Dendritic cell treated with granulocyte-macrophage colony-stimulating factor and Interleukin-4, amounts not matched to agents 40 ng/mL and 50 ng/mL, for 4 days (primary cell): ENCODE data around the gene KLK5.

ENCODE experiments used
- H3K27ac Mint-ChIP-seq: one replicate; pipeline ENCODE4 v1.8.0; 2022; ENCODE audit warnings: mild to moderate bottlenecking, mixed read lengths
- H3K27me3 Mint-ChIP-seq: one replicate; pipeline ENCODE4 v1.8.0; 2022; ENCODE audit warnings: mild to moderate bottlenecking, mixed read lengths
- H3K36me3 Mint-ChIP-seq: one replicate; pipeline ENCODE4 v1.8.0; 2022; ENCODE audit warnings: low read depth, mixed read lengths
- H3K4me1 Mint-ChIP-seq: one replicate; pipeline ENCODE4 v1.8.0; 2022; ENCODE audit warnings: low read depth, mixed read lengths
- H3K4me3 Mint-ChIP-seq: one replicate; pipeline ENCODE4 v1.8.0; 2022; ENCODE audit warnings: mild to moderate bottlenecking, moderate library complexity, mixed read lengths
- H3K9me3 Mint-ChIP-seq: one replicate; pipeline ENCODE4 v1.8.0; 2022; ENCODE audit warnings: mixed read lengths
- intact Hi-C: fragments of 100-400 bp; cut with micrococcal nuclease; formaldehyde crosslinking; loops from one replicate; pipeline ENCODE4 v1.15.0; 2022

Gene KLK5

GRCh38 chr19:50957587-50957986, 4.7 kb upstream of the KLK5 start:
- Mint-ChIP-seq H3K9me3 (peaks cover 22% of the 10 kb centered on the region), H3K4me1 (no peaks in the 10 kb centered on the region), H3K27ac (no peak overlapping the region), H3K36me3 (no peaks in the 10 kb centered on the region), H3K4me3 (no peak overlapping the region), H3K27me3 (peaks cover 14% of the 10 kb centered on the region)
- intact Hi-C loops: no loop called here

- H3K27ac Mint-ChIP-seq: no peak overlapping the region
- no peaks in the 10 kb centered on the region for H3K9me3 Mint-ChIP-seq
- H3K27me3 Mint-ChIP-seq: peaks cover 18% of the 10 kb centered on the region
- no peaks in the 10 kb centered on the region for H3K4me1 Mint-ChIP-seq
- intact Hi-C loops: no loop called here
- H3K4me3 Mint-ChIP-seq: no peak overlapping the region
- H3K36me3 Mint-ChIP-seq: no peaks in the 10 kb centered on the region
These were observed 3.0 kb downstream of the KLK5 start for GRCh38 chr19:50949861-50950260.

GRCh38 chr19:50947123-50947522, 5.7 kb downstream of the KLK5 start:
- H3K27ac Mint-ChIP-seq: no peak overlapping the region
- no peaks in the 10 kb centered on the region for H3K36me3 Mint-ChIP-seq
- H3K27me3 Mint-ChIP-seq: peaks cover 15% of the 10 kb centered on the region
- intact Hi-C loops: no loop called here
- no peaks in the 10 kb centered on the region for H3K4me1 Mint-ChIP-seq
- no peak overlapping the region for H3K4me3 Mint-ChIP-seq
- peaks cover 6% of the 10 kb centered on the region for H3K9me3 Mint-ChIP-seq

GRCh38 chr19:50944795-50945194, 8.0 kb downstream of the KLK5 start:
- intact Hi-C loops: no loop called here
- H3K36me3 Mint-ChIP-seq: no peaks in the 10 kb centered on the region
- H3K27me3 Mint-ChIP-seq: peaks cover 12% of the 10 kb centered on the region
- H3K9me3 Mint-ChIP-seq: peaks cover 17% of the 10 kb centered on the region
- H3K4me3 Mint-ChIP-seq: no peak overlapping the region
- H3K4me1 Mint-ChIP-seq: no peaks in the 10 kb centered on the region
- H3K27ac Mint-ChIP-seq: no peak overlapping the region

- Mint-ChIP-seq H3K4me1 (no peaks in the 10 kb centered on the region), H3K4me3 (no peak overlapping the region), H3K9me3 (peaks cover 18% of the 10 kb centered on the region), H3K27ac (no peak overlapping the region), H3K36me3 (no peaks in the 10 kb centered on the region), H3K27me3 (peaks cover 8% of the 10 kb centered on the region)
- intact Hi-C loops: no loop called here
These were observed 9.6 kb downstream of the KLK5 start for GRCh38 chr19:50943074-50943828.

- Mint-ChIP-seq H3K27me3 (peaks cover 11% of the 10 kb centered on the region), H3K27ac (no peak overlapping the region)
- intact Hi-C loops: no loop called here
These were observed 13.2 kb downstream of the KLK5 start for GRCh38 chr19:50939596-50939995.

GRCh38 chr19:50933640-50934039, 19.2 kb downstream of the KLK5 start:
- intact Hi-C loops: no loop called here
- H3K4me3 Mint-ChIP-seq: no peak overlapping the region
- no peak overlapping the region for H3K27ac Mint-ChIP-seq
- no peaks in the 10 kb centered on the region for H3K36me3 Mint-ChIP-seq
- H3K27me3 Mint-ChIP-seq: peaks cover 29% of the 10 kb centered on the region
- no peaks in the 10 kb centered on the region for H3K9me3 Mint-ChIP-seq
- no peaks in the 10 kb centered on the region for H3K4me1 Mint-ChIP-seq

More at GRCh38 chr19:50939596-50939995, 13.2 kb downstream of the KLK5 start:
- H3K9me3 Mint-ChIP-seq: peaks cover 18% of the 10 kb centered on the region
- H3K4me3 Mint-ChIP-seq: no peak overlapping the region
- no peaks in the 10 kb centered on the region for H3K4me1 Mint-ChIP-seq
- H3K36me3 Mint-ChIP-seq: no peaks in the 10 kb centered on the region

GRCh38 chr19:50932690-50933083, 20.2 kb downstream of the KLK5 start:
- Mint-ChIP-seq H3K9me3 (no peaks in the 10 kb centered on the region), H3K36me3 (no peaks in the 10 kb centered on the region), H3K4me1 (no peaks in the 10 kb centered on the region), H3K27me3 (peaks cover 35% of the 10 kb centered on the region), H3K4me3 (no peak overlapping the region), H3K27ac (no peak overlapping the region)
- intact Hi-C loops: no loop called here

- Mint-ChIP-seq H3K4me3 (no peak overlapping the region), H3K4me1 (no peaks in the 10 kb centered on the region), H3K9me3 (no peaks in the 10 kb centered on the region), H3K36me3 (no peaks in the 10 kb centered on the region), H3K27ac (no peak overlapping the region), H3K27me3 (peaks cover 35% of the 10 kb centered on the region)
- intact Hi-C loops: no loop called here
These were observed 20.7 kb downstream of the KLK5 start for GRCh38 chr19:50932018-50932689.

- intact Hi-C loops: loop anchor here (2.0 kb wide), 1 partner anchor 164 kb away; no protein-coding TSS in a partner anchor
- Mint-ChIP-seq H3K9me3 (no peaks in the 10 kb centered on the region), H3K27ac (no peak overlapping the region), H3K36me3 (no peaks in the 10 kb centered on the region), H3K27me3 (peaks cover 31% of the 10 kb centered on the region), H3K4me1 (no peaks in the 10 kb centered on the region), H3K4me3 (no peak overlapping the region)
These were observed 21.8 kb downstream of the KLK5 start for GRCh38 chr19:50931023-50931422.

GRCh38 chr19:50928831-50929230, 24.0 kb downstream of the KLK5 start:
- intact Hi-C loops: loop anchor here (5.0 kb wide), 1 partner anchor 88 kb away; the partner anchor contains the start of gene KLK10
- H3K9me3 Mint-ChIP-seq: no peaks in the 10 kb centered on the region
- no peaks in the 10 kb centered on the region for H3K36me3 Mint-ChIP-seq
- no peak overlapping the region for H3K4me3 Mint-ChIP-seq
- H3K4me1 Mint-ChIP-seq: no peaks in the 10 kb centered on the region
- no peak overlapping the region for H3K27ac Mint-ChIP-seq
- peaks cover 34% of the 10 kb centered on the region for H3K27me3 Mint-ChIP-seq

GRCh38 chr19:50926144-50926543, 26.7 kb downstream of the KLK5 start:
- H3K9me3 Mint-ChIP-seq: no peaks in the 10 kb centered on the region
- H3K4me3 Mint-ChIP-seq: no peak overlapping the region
- intact Hi-C loops: loop anchor here (5.0 kb wide), 1 partner anchor 91 kb away; the partner anchor contains the start of gene KLK10
- H3K36me3 Mint-ChIP-seq: no peaks in the 10 kb centered on the region
- H3K27ac Mint-ChIP-seq: no peak overlapping the region
- H3K4me1 Mint-ChIP-seq: peaks cover 10% of the 10 kb centered on the region
- peaks cover 34% of the 10 kb centered on the region for H3K27me3 Mint-ChIP-seq

GRCh38 chr19:50925734-50926133, 27.1 kb downstream of the KLK5 start:
- Mint-ChIP-seq H3K27ac (no peak overlapping the region), H3K36me3 (no peaks in the 10 kb centered on the region), H3K4me3 (no peak overlapping the region), H3K9me3 (no peaks in the 10 kb centered on the region), H3K27me3 (peaks cover 33% of the 10 kb centered on the region), H3K4me1 (peaks cover 10% of the 10 kb centered on the region)
- intact Hi-C loops: loop anchor here (5.0 kb wide), 1 partner anchor 92 kb away; the partner anchor contains the start of gene KLK10

GRCh38 chr19:50924586-50924985, 28.3 kb downstream of the KLK5 start:
- peaks cover 32% of the 10 kb centered on the region for H3K27me3 Mint-ChIP-seq
- H3K27ac Mint-ChIP-seq: no peak overlapping the region
- intact Hi-C loops: no loop called here
- no peaks in the 10 kb centered on the region for H3K9me3 Mint-ChIP-seq
- peaks cover 10% of the 10 kb centered on the region for H3K4me1 Mint-ChIP-seq
- no peaks in the 10 kb centered on the region for H3K36me3 Mint-ChIP-seq
- no peak overlapping the region for H3K4me3 Mint-ChIP-seq
